Measurements from ENCODE around the gene AP3B2.

The AP3B2 gene

GRCh38 chr15:82692171-82692570 lies 17.5 kb downstream of the AP3B2 start:
- DNase-seq (ENCODE audit: low spot score) = no peak

DNA sequence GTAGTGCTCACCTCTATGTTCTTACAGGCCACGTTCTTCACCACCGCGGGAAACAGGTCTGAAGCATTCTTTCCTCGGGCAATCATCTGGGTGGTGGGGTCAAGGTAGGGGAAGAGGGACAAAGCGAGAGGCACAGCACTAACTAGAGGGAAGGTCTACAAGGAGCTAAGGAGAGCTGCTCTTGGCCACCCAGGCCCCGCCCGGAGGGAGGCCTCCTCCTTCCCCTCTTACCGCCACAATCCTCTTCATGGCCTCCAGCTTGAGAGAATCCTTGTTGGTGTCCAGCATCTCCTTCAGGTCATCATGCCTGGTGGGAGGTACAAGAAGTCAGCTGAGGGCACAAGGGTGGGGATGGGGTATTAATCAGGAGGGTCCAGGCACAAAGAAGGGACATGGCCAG lies 20.5 kb downstream of the AP3B2 start:
- no peak for DNase-seq (ENCODE audit: low spot score)

DNA sequence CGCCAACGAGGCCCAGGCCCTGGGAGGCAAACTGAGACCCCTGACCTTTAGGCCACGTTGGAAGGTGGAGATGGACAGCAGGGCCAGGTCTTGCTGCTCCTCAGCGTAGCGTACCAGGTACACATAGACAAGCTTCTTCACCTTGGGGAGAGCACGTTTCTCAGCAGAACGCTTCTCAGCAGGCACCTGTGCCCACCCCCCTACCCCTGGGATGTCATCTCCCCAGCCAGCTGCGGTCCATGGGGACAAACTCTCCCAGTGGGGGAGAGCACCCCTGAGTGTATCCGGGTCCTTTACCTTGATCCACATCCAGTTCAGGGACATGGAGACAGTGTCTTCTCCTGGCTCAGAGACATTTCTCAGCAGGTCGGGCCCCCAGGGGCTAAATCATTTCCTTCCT lies 21.0 kb downstream of the AP3B2 start:
- no peak for DNase-seq (ENCODE audit: low spot score)

GRCh38 chr15:82681371-82681770 lies 28.3 kb downstream of the AP3B2 start:
- no peak for DNase-seq (ENCODE audit: low spot score)

DNA sequence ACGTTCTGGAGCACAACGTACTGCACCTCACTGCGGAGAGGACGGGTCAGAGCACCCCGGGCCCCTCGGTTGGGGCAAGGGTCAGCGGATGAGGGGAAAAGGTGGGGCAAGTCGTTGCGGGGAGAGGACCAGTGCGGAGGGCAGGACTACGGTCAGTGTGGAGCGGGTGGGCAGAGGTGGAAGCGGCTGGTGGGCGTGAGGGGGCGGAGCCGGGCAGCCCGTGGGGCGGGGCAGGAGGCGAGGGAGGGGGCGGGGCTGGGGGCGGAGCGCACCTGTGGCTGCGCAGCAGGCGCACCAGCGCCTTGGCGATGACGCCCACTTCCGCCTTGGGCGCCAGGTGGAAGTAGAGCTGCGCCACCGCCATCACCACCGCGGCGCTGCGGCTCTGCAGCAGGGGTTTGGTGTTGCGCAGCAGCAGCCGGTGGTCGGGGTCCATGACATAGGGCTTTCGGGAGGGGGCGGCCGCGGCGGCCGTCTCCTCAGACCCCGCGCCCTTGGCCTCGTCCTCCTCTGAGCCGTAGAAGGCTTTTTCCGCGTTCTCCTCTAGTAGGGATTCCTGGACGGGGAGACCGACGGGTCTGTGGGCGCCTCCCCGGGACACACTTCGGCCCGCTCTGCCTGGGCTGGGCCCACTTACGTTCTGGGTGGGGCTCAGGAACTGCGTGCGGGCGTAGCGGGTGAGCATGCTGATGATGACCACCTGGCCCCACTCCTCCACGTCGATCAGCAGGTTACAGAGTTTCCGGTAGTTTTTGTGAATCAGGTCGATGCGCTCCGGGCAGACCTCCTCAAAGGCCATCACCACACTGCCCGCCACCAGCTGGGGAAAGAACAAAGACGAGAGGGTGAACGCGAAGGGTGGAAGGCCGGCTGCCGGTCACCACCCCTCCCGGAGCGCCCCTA lies 29.2 kb downstream of the AP3B2 start:
- DNase-seq (ENCODE audit: low spot score) = peak; percentile 97

DNA sequence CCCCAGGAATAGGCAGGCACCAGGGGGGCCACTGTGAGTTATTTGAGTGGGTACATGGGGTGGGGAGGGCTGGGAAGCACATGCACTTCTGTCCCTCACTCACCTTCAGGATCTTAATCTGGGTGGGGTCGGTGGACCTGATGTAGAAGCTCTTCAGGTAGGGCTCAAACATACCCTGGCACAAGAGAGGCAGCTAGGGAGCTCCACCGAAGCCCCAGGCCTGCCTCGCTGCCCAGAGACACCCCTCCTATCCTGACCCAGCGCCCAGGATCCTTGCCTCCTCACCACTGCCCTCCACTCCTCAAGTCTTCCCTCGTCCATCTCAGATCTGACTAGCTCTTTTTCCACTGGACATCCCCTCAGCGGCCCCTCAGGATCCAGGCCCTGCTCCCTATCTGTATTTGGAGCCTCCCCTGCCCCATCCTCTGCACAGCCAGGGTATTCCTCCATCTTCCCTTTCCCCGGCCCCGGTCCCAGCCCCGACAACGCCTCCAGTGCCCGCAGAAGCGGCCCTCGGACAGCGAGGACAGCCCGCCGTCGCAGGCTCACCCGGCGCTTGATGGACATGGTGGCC lies 30.0 kb downstream of the AP3B2 start:
- no peak for DNase-seq (ENCODE audit: low spot score)

DNA sequence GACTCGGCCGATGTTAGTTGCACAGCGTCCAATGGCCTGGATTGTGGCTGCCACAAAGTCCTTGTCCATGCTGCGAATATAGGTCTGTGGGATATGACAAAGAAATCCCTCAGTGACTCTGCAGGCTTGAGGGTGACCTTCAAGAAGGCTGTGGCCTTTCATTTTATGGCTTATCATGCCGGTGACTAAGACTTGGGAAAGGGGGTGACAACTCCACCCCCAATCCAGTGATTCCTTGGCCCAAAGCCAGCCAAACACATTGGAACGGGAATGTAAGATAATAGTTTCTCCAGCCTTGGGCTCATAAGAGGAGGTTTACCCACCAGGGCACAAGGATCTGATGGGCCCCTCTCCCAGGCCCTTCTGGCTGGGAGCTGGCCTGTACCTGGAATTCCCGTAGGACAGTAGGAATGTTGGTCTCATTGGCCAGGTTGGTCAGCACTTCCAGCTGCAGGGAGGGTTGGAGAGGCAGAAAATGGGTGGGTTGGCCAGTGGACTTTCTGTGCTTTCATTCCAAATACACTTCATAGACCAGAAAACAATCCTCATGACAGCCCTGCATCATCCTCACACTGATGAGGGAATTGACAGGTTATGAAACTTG lies 31.9 kb downstream of the AP3B2 start:
- DNase-seq (ENCODE audit: low spot score) = no peak

- no peak for DNase-seq (ENCODE audit: low spot score)
Measured at GRCh38 chr15:82674873-82675272, 34.8 kb downstream of the AP3B2 start.

DNA sequence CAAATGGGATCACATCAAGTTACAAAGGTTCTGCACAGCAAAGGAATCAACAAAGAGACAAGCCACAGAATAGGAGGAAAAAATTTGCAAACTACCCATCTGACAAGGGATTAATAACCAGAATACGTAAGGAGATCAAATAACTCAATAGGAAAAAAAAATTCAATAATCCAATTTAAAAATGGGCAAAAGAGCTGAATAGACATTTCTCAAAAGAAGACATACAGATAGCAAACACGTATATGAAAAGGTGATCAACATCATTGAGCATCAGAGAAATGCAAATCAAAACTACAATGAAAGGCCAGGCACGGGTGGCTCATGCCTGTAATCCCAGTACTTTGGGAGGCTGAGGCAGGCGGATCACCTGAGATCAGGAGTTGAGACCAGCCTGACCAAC lies 39.0 kb downstream of the AP3B2 start:
- no peak for DNase-seq (ENCODE audit: low spot score)

GRCh38 chr15:82666606-82667005 lies 43.1 kb downstream of the AP3B2 start:
- DNase-seq (ENCODE audit: low spot score) = no peak

GRCh38 chr15:82664021-82664420 lies 45.7 kb downstream of the AP3B2 start:
- DNase-seq (ENCODE audit: low spot score) = no peak

GRCh38 chr15:82663186-82663600 lies 46.5 kb downstream of the AP3B2 start:
- DNase-seq (ENCODE audit: low spot score) = peak; percentile 92

GRCh38 chr15:82662641-82663040 lies 47.0 kb downstream of the AP3B2 start:
- DNase-seq (ENCODE audit: low spot score) = no peak

GRCh38 chr15:82660378-82660777 lies 49.3 kb downstream of the AP3B2 start:
- DNase-seq (ENCODE audit: low spot score) = no peak

DNA sequence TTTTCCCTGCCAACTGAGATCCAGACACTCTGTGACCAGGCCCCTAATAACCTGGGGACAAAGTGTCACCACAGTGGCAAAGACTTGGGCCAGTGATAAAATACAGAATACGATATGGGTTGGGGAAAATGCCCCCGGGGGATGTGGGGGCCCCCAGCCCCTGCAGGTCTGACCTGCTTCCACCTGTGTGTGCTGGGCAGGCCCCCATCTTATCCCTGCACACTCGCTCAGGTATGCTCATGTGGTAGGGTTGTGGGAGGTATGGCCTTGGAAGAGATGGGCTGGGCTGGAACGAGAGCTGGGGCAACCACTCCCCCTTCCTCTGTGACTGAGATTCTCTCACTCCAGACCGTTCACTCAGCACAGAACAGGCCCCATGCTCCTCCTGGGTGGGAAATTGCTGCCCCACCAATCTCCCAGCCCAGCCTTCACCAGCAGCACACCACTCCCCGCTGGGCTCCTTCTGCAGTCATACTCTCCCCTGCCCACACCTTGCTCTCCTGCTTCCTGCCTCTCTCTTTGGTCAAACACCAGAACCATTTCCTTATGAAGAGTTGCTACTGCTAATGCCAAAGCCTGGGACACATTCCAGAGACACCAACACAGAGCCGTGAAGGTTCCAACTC lies 52.9 kb downstream of the AP3B2 start:
- DNase-seq (ENCODE audit: low spot score) = no peak

DNA sequence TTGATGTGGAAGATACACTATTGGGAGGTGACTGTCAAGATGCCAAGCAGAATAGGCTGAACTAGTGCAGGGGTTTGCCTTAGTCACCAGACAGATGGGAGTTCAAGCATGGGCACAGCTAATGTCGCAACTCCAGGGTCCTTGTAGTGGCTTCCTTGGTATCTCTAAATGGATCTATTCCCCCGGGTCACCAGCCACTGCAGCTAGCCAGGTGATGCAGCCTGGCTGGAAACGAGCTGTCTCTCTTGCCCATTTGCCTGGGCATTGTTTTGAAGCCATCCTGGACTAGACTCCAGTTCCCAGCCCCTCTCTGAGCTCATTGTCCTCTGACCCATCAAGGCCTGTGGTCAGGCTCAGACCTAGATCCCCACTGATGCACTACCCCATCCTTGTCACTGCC lies 54.1 kb downstream of the AP3B2 start:
- DNase-seq (ENCODE audit: low spot score) = no peak

DNA sequence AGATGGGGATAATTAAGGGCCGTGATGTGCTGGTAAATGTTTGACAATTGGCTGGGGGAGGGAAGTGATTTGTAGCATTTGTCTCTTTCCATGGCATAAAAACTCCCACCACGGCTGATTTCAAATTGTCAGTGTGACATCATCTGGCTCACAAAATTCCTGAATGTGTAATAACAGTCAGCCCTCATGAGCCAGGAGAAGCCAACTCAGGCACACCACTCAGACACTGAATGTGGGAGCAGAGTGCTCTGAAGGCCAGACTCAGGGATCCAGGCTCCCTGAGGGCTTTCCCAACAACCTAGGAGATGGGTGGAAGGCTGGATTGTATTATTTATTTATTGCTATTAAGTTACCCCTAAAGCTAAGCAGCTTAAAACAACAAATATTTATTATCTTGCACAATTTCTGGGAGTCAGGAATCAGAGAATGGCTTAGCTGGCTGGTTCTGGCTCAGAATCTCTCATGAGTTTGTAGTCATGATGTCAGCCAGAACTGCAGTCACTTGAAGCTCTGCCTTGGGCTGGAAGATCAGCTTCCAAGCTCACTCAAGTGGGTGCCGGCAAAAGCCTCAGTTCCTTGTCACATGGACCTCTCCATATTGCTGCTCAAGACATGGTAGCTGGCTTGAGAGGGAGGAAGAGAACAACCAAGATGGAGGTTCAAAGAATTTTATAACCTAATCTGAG lies 56.0 kb downstream of the AP3B2 start:
- no peak for DNase-seq (ENCODE audit: low spot score)

DNA sequence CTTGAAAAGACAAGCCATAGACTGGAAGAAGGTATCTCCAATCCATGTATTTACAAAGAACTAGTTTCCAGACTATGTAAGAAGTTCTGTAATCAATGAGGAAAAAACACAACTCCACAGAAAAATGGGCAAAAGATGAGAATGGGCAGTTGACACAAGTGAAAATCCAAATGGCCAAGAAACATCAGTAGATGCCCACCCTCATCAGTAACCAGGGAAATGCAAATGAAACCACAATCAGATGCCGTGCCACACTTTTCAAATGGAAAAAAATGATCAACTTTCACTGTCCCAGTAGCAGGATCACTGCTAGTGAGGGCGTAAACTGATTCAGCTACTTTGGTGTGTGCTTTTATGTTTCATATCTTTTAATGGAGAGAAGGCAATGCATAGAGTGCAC lies 58.0 kb downstream of the AP3B2 start:
- no peak for DNase-seq (ENCODE audit: low spot score)

DNA sequence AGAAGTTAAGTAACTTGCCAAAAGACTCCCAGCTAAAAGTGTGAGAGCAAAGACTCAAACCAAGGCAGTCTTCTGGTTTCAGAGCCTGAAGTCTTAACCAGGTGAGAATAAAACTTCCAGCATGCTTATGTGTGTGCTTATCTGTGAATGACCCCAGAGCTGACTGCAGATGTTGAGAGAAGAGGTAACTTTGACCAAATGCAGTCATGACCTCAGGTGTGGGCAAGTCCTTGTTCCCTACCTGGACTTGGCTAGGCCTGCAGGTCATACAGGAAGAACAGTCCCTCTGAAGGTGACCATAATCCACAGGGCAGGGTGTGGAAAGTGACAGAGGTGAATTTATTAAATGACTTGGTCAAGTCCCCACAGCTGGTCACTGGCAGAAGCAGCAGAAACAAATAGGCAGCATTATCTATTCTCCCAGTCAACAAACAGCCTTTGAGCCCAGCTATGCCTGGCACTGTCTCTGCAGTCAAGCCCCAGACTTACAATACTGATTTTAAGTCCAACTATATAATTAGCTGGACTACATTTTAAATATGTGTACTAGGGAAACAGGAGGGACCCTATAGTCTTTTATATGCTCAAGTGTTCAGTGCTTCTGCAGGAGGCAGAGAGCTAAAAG lies 59.5 kb downstream of the AP3B2 start:
- DNase-seq (ENCODE audit: low spot score) = no peak

DNA sequence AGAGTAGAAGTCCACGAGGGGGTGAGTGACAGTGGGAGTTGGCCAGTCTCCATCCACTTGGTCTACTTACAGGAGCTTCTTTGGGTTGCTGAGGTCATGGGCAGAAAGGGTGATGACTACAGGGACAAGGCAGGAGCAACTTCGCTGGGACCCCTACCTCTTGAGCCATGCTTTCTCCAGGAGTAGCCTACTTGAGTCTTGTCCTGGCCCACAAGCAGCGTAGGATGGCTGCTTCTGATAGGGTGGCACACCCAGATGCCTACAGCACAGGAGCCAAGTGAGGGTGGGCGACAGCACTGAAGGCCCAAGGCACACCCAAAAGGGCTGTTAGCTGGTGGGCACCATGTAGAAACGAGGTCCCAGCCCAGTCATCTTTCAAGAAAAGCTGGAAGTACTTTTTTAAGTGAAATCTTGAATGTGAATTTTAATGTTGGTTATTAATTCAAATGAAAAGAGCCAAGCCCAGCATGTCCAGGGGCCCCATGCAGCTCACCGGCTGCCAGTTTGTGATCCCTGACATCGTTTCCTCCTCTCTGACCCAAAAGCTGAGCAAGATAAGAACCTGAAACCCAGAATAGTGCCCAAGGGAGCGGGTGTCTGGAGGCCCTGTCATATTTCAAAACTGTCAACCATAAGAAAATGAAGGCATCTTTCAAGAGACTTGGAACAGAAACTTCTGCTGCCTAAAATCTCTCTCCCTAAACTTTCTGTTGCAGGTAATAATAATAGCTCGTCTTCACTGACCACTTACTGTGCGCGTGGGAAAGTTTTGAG lies 60.3 kb downstream of the AP3B2 start:
- no peak for DNase-seq (ENCODE audit: low spot score)

All from iPS-NIHi11 (cell line).